HEK293T (cell line): ENCODE measurements around the gene FOXO3.

Source experiments
- ARNT ChIP-seq: fragments of 450-650 bp; IDR thresholded peaks from 2 replicates; pipeline ENCODE4 v1.6.1; 2017; ENCODE audit warnings: mild to moderate bottlenecking
- BHLHE40 ChIP-seq: fragments of 450-650 bp; IDR thresholded peaks from 2 replicates; pipeline ENCODE4 v1.6.1; 2016; ENCODE audit warnings: mild to moderate bottlenecking, moderate library complexity, borderline replicate concordance
- FOXA1 ChIP-seq: fragments of 450-650 bp; IDR thresholded peaks from 2 replicates; pipeline ENCODE4 v1.6.1; 2016; ENCODE audit warnings: mild to moderate bottlenecking
- FOXK2 ChIP-seq: fragments of 450-650 bp; IDR thresholded peaks from 2 replicates; pipeline ENCODE4 v1.6.1; 2016; ENCODE audit warnings: mild to moderate bottlenecking
- FOXM1 ChIP-seq: fragments of 450-650 bp; IDR thresholded peaks from 2 replicates; pipeline ENCODE4 v1.6.1; 2017; ENCODE audit warnings: mild to moderate bottlenecking, borderline replicate concordance
- HDGF ChIP-seq: fragments of 450-650 bp; IDR thresholded peaks from 2 replicates; pipeline ENCODE4 v1.6.1; 2017; ENCODE audit warnings: antibody characterized with exemption, borderline replicate concordance
- NFRKB ChIP-seq: fragments of 450-650 bp; IDR thresholded peaks from 2 replicates; pipeline ENCODE4 v1.6.1; 2016; ENCODE audit warnings: mild to moderate bottlenecking, moderate library complexity
- SP1 ChIP-seq: fragments of 450-650 bp; IDR thresholded peaks from 2 replicates; pipeline ENCODE4 v1.6.1; 2017
- SUZ12 ChIP-seq: fragments of 450-650 bp; IDR thresholded peaks from 2 replicates; pipeline ENCODE4 v1.6.1; 2016; ENCODE audit warnings: mild to moderate bottlenecking
- TARDBP ChIP-seq: fragments of 450-650 bp; IDR thresholded peaks from 2 replicates; pipeline ENCODE4 v1.6.1; 2016

DNA sequence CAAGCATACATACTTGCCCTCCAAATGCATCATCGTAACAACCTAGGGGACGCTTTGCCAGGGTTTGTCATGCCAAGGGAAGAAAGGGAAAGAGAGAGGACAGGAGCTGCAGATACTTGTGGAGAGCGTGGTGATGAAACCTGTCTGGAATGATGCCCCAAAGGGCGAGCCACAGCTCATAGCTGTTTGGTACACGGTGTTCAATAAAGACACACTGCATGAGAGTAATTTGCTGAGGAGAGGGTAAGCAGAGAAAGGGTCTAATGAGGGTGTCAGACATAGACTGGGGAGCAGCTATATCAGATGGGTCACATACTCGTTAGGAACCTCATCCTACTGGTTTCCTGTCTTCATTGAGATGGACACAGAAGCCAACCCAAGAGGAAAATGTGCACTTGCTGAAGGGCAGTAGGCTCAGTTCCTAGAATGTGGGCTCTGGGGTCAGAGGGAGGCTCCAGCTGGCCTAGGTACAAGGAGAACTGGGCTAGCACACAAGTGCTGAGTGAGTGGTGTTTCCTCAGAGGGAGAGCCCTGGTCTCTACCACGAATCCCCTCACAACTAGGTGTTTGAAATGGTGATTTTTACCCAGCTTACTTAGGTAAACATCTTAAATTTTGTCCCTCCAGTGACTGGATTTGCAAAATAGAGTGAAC lies 5.2 kb upstream of the FOXO3 start:
- TF ChIP-seq BHLHE40 (no peak), FOXK2 (no peak), HDGF (no peak), TARDBP (no peak), SUZ12 (no peak), NFRKB (no peak), ARNT (no peak), SP1 (no peak), FOXA1 (no peak), FOXM1 (no peak)
